ENCODE data around the gene C4BPA. TPM values are rescaled to one million over a fixed set of nuclear protein-coding genes. Genes with fewer than 3 reads are reported as not detected.

The C4BPA gene
- total and polyA plus RNA-seq, 9 of the 15 experiments (the other 6 are each of a cell fraction or from before 2014, with no cell fraction given), result 0.04 to 0.22 (median 0.11) TPM; not detected in 3

- TF ChIP-seq NCOA4 (IDR thresholded peaks at IDR 0.05; ENCODE audit: partially characterized antibody) (no peak), DLX4 (CRISPR knock-in tag; IDR thresholded peaks at IDR 0.05) (no peak), HSF4 (CRISPR knock-in tag; IDR thresholded peaks at IDR 0.05; ENCODE audit: borderline replicate concordance) (no peak), TFE3 (CRISPR knock-in tag; IDR thresholded peaks at IDR 0.05) (no peak), ATF7 (IDR thresholded peaks at IDR 0.05) (peak; percentile 28; the same call in 1 of the 2 replicates), TEAD1 (CRISPR knock-in tag; IDR thresholded peaks at IDR 0.05) (no peak), HDGF (IDR thresholded peaks at IDR 0.05) (no peak), ZNF24 (IDR thresholded peaks at IDR 0.05) (0 out of 2 replicates have a peak, but pooled peaks have one; percentile 21), CEBPB (tag; IDR thresholded peaks at IDR 0.05) (peak; percentile 80), ZNF561 (CRISPR knock-in tag; conservative IDR thresholded peaks at IDR 0.05) (no peak), ATF3 (IDR thresholded peaks at IDR 0.05) (no peak), ATF3 (CRISPR knock-in tag; conservative IDR thresholded peaks at IDR 0.05) (no peak), STAT5B (CRISPR knock-in tag; IDR thresholded peaks at IDR 0.05) (no peak), HEY1 (CRISPR knock-in tag; IDR thresholded peaks at IDR 0.05; ENCODE audit: borderline replicate concordance) (0 out of 2 replicates have a peak, but pooled peaks have one; percentile 69), RBFOX2 (IDR thresholded peaks at IDR 0.05; ENCODE audit: low read depth, low read length) (no peak), HDAC2 (IDR thresholded peaks at IDR 0.05) (no peak), SLC30A9 (CRISPR knock-in tag; IDR thresholded peaks at IDR 0.05) (no peak)
Observed at GRCh38 chr1:207077470-207078377, 26.3 kb upstream of the C4BPA start (continued).

All from K562 (cell line).